IMR-90 (cell line): ENCODE data around the gene AKAP6.

Source experiments
- CEBPB ChIP-seq: IDR thresholded peaks from 2 replicates; pipeline ENCODE4 v1.6.1; 2012; ENCODE audit warnings: low read depth, low read length, improper control_type of control experiment
- CTCF ChIP-seq: conservative IDR thresholded peaks from 2 replicates; pipeline ENCODE4 v1.5.1; 2012; ENCODE audit warnings: mild to moderate bottlenecking, low read depth, low read length, improper control_type of control experiment
- ELK1 ChIP-seq: fragments of 150-350 bp; IDR thresholded peaks from 2 replicates; pipeline ENCODE4 v1.6.1; 2016; ENCODE audit warnings: low read depth, mild to moderate bottlenecking, low read length, moderate library complexity, borderline replicate concordance
- FOS ChIP-seq: fragments of 150-350 bp; IDR thresholded peaks from 2 replicates; pipeline ENCODE4 v1.6.1; 2016; ENCODE audit warnings: low read depth, low read length
- MXI1 ChIP-seq: IDR thresholded peaks from 2 replicates; pipeline ENCODE4 v1.6.1; 2012; ENCODE audit warnings: low read depth, mild to moderate bottlenecking, low read length, moderate library complexity, borderline replicate concordance
- NFE2L2 ChIP-seq: fragments of 150-350 bp; IDR thresholded peaks from 2 replicates; pipeline ENCODE4 v1.6.1; 2016; ENCODE audit warnings: low read depth, mild to moderate bottlenecking, low read length
- POLR2A ChIP-seq: IDR thresholded peaks from 2 replicates; pipeline ENCODE4 v1.6.1; 2012; ENCODE audit warnings: mild to moderate bottlenecking, low read depth, low read length
- RAD21 ChIP-seq: IDR thresholded peaks from 2 replicates; pipeline ENCODE4 v1.6.1; 2012; ENCODE audit warnings: low read length, improper control_type of control experiment
- RCOR1 ChIP-seq: IDR thresholded peaks from 2 replicates; pipeline ENCODE4 v1.6.1; 2012; ENCODE audit warnings: mild to moderate bottlenecking, low read length, improper control_type of control experiment; ENCODE audit not compliant: insufficient replicate concordance
- USF2 ChIP-seq: fragments of 150-350 bp; IDR thresholded peaks from 2 replicates; pipeline ENCODE4 v1.6.1; 2017; ENCODE audit warnings: mild to moderate bottlenecking, antibody characterized with exemption, low read length, low read depth

- no peak for TF ChIP-seq ELK1
- TF ChIP-seq CTCF, result no peak
- TF ChIP-seq POLR2A, result no peak
- peak; percentile 43; the same call in 1 of the 2 replicates for TF ChIP-seq FOS
- TF ChIP-seq RCOR1, result no peak
- TF ChIP-seq NFE2L2, result no peak
- no peak for TF ChIP-seq RAD21
- no peak for TF ChIP-seq MXI1
- no peak for TF ChIP-seq USF2
- TF ChIP-seq CEBPB, result peak; percentile 10; the same call in 1 of the 2 replicates
These were observed 282.7 kb downstream of the AKAP6 start for GRCh38 chr14:32611752-32612151.
